ENCODE results near the gene HLA-F.

DNA sequence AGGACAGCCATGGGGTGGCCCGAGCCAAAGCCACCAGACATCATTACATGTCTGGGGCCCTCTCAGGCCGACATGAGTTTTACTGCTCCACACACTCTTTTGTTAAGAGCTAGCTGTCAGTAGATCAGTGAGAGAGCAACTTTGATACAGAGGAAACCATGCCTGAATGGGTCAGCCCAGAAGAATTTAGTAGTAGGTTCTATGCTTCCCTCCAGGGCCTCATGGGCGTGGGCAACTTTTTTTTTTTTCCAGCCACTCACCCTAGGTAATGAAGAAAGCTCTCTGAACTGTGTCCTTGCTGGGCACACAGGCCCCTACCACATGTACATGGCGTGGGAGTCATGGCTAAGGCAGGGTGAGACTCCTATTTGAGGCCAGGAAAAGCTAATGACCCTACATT is 38.8 kb downstream of the HLA-F start:
- TF ChIP-seq EZH2 (IDR thresholded peaks at IDR 0.05; ENCODE audit: insufficient read depth, poor library complexity, severe bottlenecking) (no peak), EZH2phosphoT487 (IDR thresholded peaks at IDR 0.05; ENCODE audit: insufficient read depth, low read depth) (no peak)

Data from GM23248 (cell line).